ENCODE measurements around the gene SLAMF6. TPM values are rescaled to one million over a fixed set of nuclear protein-coding genes. Genes with fewer than 3 reads are reported as not detected.
A peak's percentile ranks its signal among the peaks of the same experiment; 100 is the strongest.
"Not testable (repeated sequence)": the region's sequence is repeated elsewhere in the genome, so short reads cannot be mapped to it uniquely, and the experiment has no call there.

The SLAMF6 gene
- total RNA-seq, 4 donors from 2014 or later: 0.19 to 2.3 TPM; not detected in 2

GRCh38 chr1:160567341-160567740, 44.3 kb upstream of the SLAMF6 start:
- Histone ChIP-seq H3K36me3 (no peaks in the 10 kb centered on the region), H3K9me3 (no peaks in the 10 kb centered on the region), H3K27ac (no peak overlapping the region), H3K4me3 (no peak overlapping the region), H3K4me1 (no peaks in the 10 kb centered on the region), H3K27me3 (no peaks in the 10 kb centered on the region)
- no peak for DNase-seq
- no peak for TF ChIP-seq POLR2A (IDR thresholded peaks at IDR 0.05)
- ATAC-seq: no peak
- intact Hi-C loops (cut with DNase I; ENCODE audit: low total_unique reads): no loop called here
- in situ Hi-C loops (cut with MboI; ENCODE audit: low sequenced_read_pairs in 4 of 4): no loop called here

- H3K4me3 ChIP-seq: peak overlapping the region in 1 of 4 donors; percentile 0
- no peaks in the 10 kb centered on the region for H3K9me3 ChIP-seq
- no peaks in the 10 kb centered on the region for H3K36me3 ChIP-seq
- intact Hi-C loops (cut with DNase I; ENCODE audit: low total_unique reads) (no loop called here), in situ Hi-C loops (cut with MboI; ENCODE audit: low sequenced_read_pairs in 4 of 4) (no loop called here)
- no peaks in the 10 kb centered on the region for H3K27me3 ChIP-seq
- no peak for ATAC-seq
- TF ChIP-seq POLR2A (IDR thresholded peaks at IDR 0.05) (no peak), CTCF (IDR thresholded peaks at IDR 0.05 in 4 of 5, conservative IDR thresholded peaks at IDR 0.05 in 1 of 5) (no peak)
- H3K27ac ChIP-seq: no peak overlapping the region
- H3K4me1 ChIP-seq: no peaks in the 10 kb centered on the region
- no peak for DNase-seq
Measured at GRCh38 chr1:160565564-160565963, 42.5 kb upstream of the SLAMF6 start.

- H3K4me3 ChIP-seq; DNase-seq; H3K36me3 ChIP-seq; in situ Hi-C loops (cut with MboI; ENCODE audit: low sequenced_read_pairs in 4 of 4); H3K4me1 ChIP-seq; H3K27ac ChIP-seq; H3K27me3 ChIP-seq; ATAC-seq; intact Hi-C loops (cut with DNase I; ENCODE audit: low total_unique reads); H3K9me3 ChIP-seq: not testable (repeated sequence)
Measured at GRCh38 chr1:160563230-160563629, 40.2 kb upstream of the SLAMF6 start.

GRCh38 chr1:160562745-160563144, 39.7 kb upstream of the SLAMF6 start:
- not testable (repeated sequence) for H3K4me1 ChIP-seq

GRCh38 chr1:160560806-160561205, 37.8 kb upstream of the SLAMF6 start:
- Histone ChIP-seq H3K4me3 (no peak overlapping the region), H3K27ac (no peak overlapping the region), H3K9me3 (no peaks in the 10 kb centered on the region), H3K36me3 (no peaks in the 10 kb centered on the region), H3K4me1 (no peaks in the 10 kb centered on the region), H3K27me3 (no peaks in the 10 kb centered on the region)
- TF ChIP-seq POLR2A (IDR thresholded peaks at IDR 0.05) (no peak), CTCF (IDR thresholded peaks at IDR 0.05 in 4 of 5, conservative IDR thresholded peaks at IDR 0.05 in 1 of 5) (no peak)
- intact Hi-C loops (cut with DNase I; ENCODE audit: low total_unique reads) (no loop called here), in situ Hi-C loops (cut with MboI; ENCODE audit: low sequenced_read_pairs in 4 of 4) (no loop called here)
- ATAC-seq (no peak), DNase-seq (no peak)

More at GRCh38 chr1:160562745-160563144, 39.7 kb upstream of the SLAMF6 start:
- H3K36me3 ChIP-seq; in situ Hi-C loops (cut with MboI; ENCODE audit: low sequenced_read_pairs in 4 of 4); DNase-seq; H3K27ac ChIP-seq; H3K27me3 ChIP-seq; intact Hi-C loops (cut with DNase I; ENCODE audit: low total_unique reads); H3K9me3 ChIP-seq; H3K4me3 ChIP-seq; ATAC-seq: not testable (repeated sequence)

- no peak overlapping the region for H3K4me3 ChIP-seq
- intact Hi-C loops (cut with DNase I; ENCODE audit: low total_unique reads) (no loop called here), in situ Hi-C loops (cut with MboI; ENCODE audit: low sequenced_read_pairs in 4 of 4) (no loop called here)
- DNase-seq: no peak
- no peaks in the 10 kb centered on the region for H3K9me3 ChIP-seq
- no peak for ATAC-seq
- no peaks in the 10 kb centered on the region for H3K36me3 ChIP-seq
- TF ChIP-seq CTCF (IDR thresholded peaks at IDR 0.05 in 4 of 5, conservative IDR thresholded peaks at IDR 0.05 in 1 of 5) (no peak), POLR2A (IDR thresholded peaks at IDR 0.05) (no peak)
- no peaks in the 10 kb centered on the region for H3K27me3 ChIP-seq
- no peaks in the 10 kb centered on the region for H3K4me1 ChIP-seq
- no peak overlapping the region for H3K27ac ChIP-seq
Measured at GRCh38 chr1:160560045-160560705, 37.1 kb upstream of the SLAMF6 start.

- not testable (repeated sequence) for H3K27me3 ChIP-seq, H3K36me3 ChIP-seq
Measured at GRCh38 chr1:160559437-160559836, 36.4 kb upstream of the SLAMF6 start.

More at GRCh38 chr1:160559437-160559836, 36.4 kb upstream of the SLAMF6 start:
- DNase-seq; H3K4me3 ChIP-seq; H3K9me3 ChIP-seq; intact Hi-C loops (cut with DNase I; ENCODE audit: low total_unique reads); H3K4me1 ChIP-seq; in situ Hi-C loops (cut with MboI; ENCODE audit: low sequenced_read_pairs in 4 of 4); H3K27ac ChIP-seq; ATAC-seq: not testable (repeated sequence)

All from gastrocnemius medialis (tissue), 4 donors.